Chondrocyte (in vitro differentiated cells): Measurements from ENCODE around the gene NAMPT. TPM values are rescaled to one million over a fixed set of nuclear protein-coding genes. Genes with fewer than 3 reads are reported as not detected.

Experiments
- DNase-seq: peaks from one replicate; pipeline ENCODE4 v3.0.0; 2021; ENCODE audit warnings: mixed read lengths, low spot score
- H3K27ac Mint-ChIP-seq: one replicate; pipeline ENCODE4 v1.8.0; 2021; ENCODE audit warnings: mild to moderate bottlenecking, moderate library complexity, mixed read lengths; ENCODE audit not compliant: unreplicated experiment
- H3K27me3 Mint-ChIP-seq: 2 replicates; pipeline ENCODE4 v1.8.0; 2021; ENCODE audit warnings: low read depth, mixed read lengths
- H3K36me3 Mint-ChIP-seq: 2 replicates; pipeline ENCODE4 v1.8.0; 2021; ENCODE audit warnings: low read depth, mixed read lengths
- H3K4me1 Mint-ChIP-seq: 2 replicates; pipeline ENCODE4 v1.8.0; 2021; ENCODE audit warnings: low read depth, mild to moderate bottlenecking, mixed read lengths
- H3K4me3 Mint-ChIP-seq: one replicate; pipeline ENCODE4 v1.8.0; 2021; ENCODE audit warnings: mild to moderate bottlenecking, moderate library complexity, mixed read lengths; ENCODE audit not compliant: unreplicated experiment
- H3K9me3 Mint-ChIP-seq: 2 replicates; pipeline ENCODE4 v1.8.0; 2021; ENCODE audit warnings: low read depth, mixed read lengths
- CTCF ChIP-seq: fragments of 200-600 bp; sonication (generic); IDR thresholded peaks from 2 replicates; pipeline ENCODE4 v1.5.0; 2021; ENCODE audit warnings: antibody characterized with exemption, mild to moderate bottlenecking, moderate library complexity
- total RNA-seq: library from RNA; stranded (reverse); gene quantifications from 3 replicates; pipeline ENCODE4 v1.2.1, GENCODE V29; 2021

The NAMPT gene
- total RNA-seq, 1 donor from 2014 or later = 27.5 TPM

- H3K9me3 Mint-ChIP-seq = no peaks in the 10 kb centered on the region
- H3K27ac Mint-ChIP-seq = no peak overlapping the region
- peaks cover 31% of the 10 kb centered on the region for H3K4me1 Mint-ChIP-seq
- no peak for DNase-seq
- no peaks in the 10 kb centered on the region for H3K36me3 Mint-ChIP-seq
- no peaks in the 10 kb centered on the region for H3K27me3 Mint-ChIP-seq
- H3K4me3 Mint-ChIP-seq = no peak overlapping the region
- TF ChIP-seq CTCF = no peak
Measured at GRCh38 chr7:106282852-106283251, 1.9 kb downstream of the NAMPT start.

- no peak for TF ChIP-seq CTCF
- no peak for DNase-seq
- Mint-ChIP-seq H3K9me3 (no peaks in the 10 kb centered on the region), H3K4me1 (peaks cover 31% of the 10 kb centered on the region), H3K27me3 (no peaks in the 10 kb centered on the region), H3K4me3 (no peak overlapping the region), H3K36me3 (no peaks in the 10 kb centered on the region), H3K27ac (no peak overlapping the region)
Measured at GRCh38 chr7:106282390-106282789, 2.4 kb downstream of the NAMPT start.

- no peak for DNase-seq
- no peaks in the 10 kb centered on the region for H3K9me3 Mint-ChIP-seq
- H3K36me3 Mint-ChIP-seq = no peaks in the 10 kb centered on the region
- no peaks in the 10 kb centered on the region for H3K27me3 Mint-ChIP-seq
- TF ChIP-seq CTCF = no peak
- peaks cover 31% of the 10 kb centered on the region for H3K4me1 Mint-ChIP-seq
- H3K27ac Mint-ChIP-seq = no peak overlapping the region
- no peak overlapping the region for H3K4me3 Mint-ChIP-seq
Measured at GRCh38 chr7:106281585-106282318, 3.0 kb downstream of the NAMPT start.

GRCh38 chr7:106281127-106281526 lies 3.7 kb downstream of the NAMPT start:
- Mint-ChIP-seq H3K27me3 (no peaks in the 10 kb centered on the region), H3K9me3 (no peaks in the 10 kb centered on the region), H3K4me3 (no peak overlapping the region), H3K36me3 (no peaks in the 10 kb centered on the region), H3K27ac (no peak overlapping the region), H3K4me1 (peaks cover 30% of the 10 kb centered on the region)
- no peak for DNase-seq
- TF ChIP-seq CTCF = no peak

GRCh38 chr7:106279425-106280197 lies 5.2 kb downstream of the NAMPT start:
- no peak for DNase-seq
- TF ChIP-seq CTCF = no peak

More at GRCh38 chr7:106279425-106280197, 5.2 kb downstream of the NAMPT start:
- Mint-ChIP-seq H3K27me3 (no peaks in the 10 kb centered on the region), H3K4me3 (no peak overlapping the region), H3K4me1 (peaks cover 23% of the 10 kb centered on the region), H3K27ac (no peak overlapping the region), H3K36me3 (no peaks in the 10 kb centered on the region), H3K9me3 (no peaks in the 10 kb centered on the region)
